H1 (cell line): Measurements from ENCODE around the gene ARHGEF40. TPM values are rescaled to one million over a fixed set of nuclear protein-coding genes. Genes with fewer than 3 reads are reported as not detected.

Experiments used
- CTCF ChIA-PET: fragments of 300-600 bp; sonication (Branson Sonifier 250); formaldehyde crosslinking; loops from one replicate; lab custom pipeline; 2021; ENCODE audit not compliant: partially characterized antibody; lab: Charles Lee
- POLR2A ChIA-PET: fragments of 300-600 bp; sonication (Branson Sonifier 250); formaldehyde crosslinking; loops from one replicate; lab custom pipeline; 2021; ENCODE audit warnings: inconsistent platforms; ENCODE audit not compliant: partially characterized antibody; lab: Charles Lee
- DNase-seq, 2 experiments: peaks; one replicate each; pipeline versions ENCODE4 v3.0.0 to v3.0.0-alpha.2; 2010 to 2022; ENCODE audit warnings: low spot score in 2 of 2, low read depth in 1 of 2, mixed read lengths in 1 of 2
- FAIRE-seq: peaks from 2 replicates; lab custom pipeline; 2011; peaks lifted over from hg19 to GRCh38; lab: Jason Lieb, UNC
- H2AFZ ChIP-seq: 2 replicates; pipeline ENCODE4 v1.8.1; 2012; ENCODE audit warnings: low read length, inconsistent platforms
- H2AK5ac ChIP-seq: 2 replicates; pipeline ENCODE4 v1.6.1; 2013; ENCODE audit warnings: low read depth, low read length
- H2BK120ac ChIP-seq: replicated peaks from 2 replicates; pipeline ENCODE3; 2013; ENCODE audit warnings: low read depth, low read length, inconsistent platforms
- H2BK12ac ChIP-seq: 2 replicates; pipeline ENCODE4 v1.6.1; 2013; ENCODE audit warnings: low read depth, low read length
- H2BK15ac ChIP-seq: 2 replicates; pipeline ENCODE4 v1.6.1; 2013; ENCODE audit warnings: low read length
- H2BK20ac ChIP-seq: 2 replicates; pipeline ENCODE4 v1.6.1; 2013; ENCODE audit warnings: low read length
- H2BK5ac ChIP-seq: 2 replicates; pipeline ENCODE4 v1.6.1; 2013; ENCODE audit warnings: low read depth, low read length
- H3K14ac ChIP-seq: 2 replicates; pipeline ENCODE4 v1.6.1; 2013; ENCODE audit warnings: inconsistent platforms; ENCODE audit not compliant: insufficient read length
- H3K18ac ChIP-seq: 2 replicates; pipeline ENCODE4 v1.6.1; 2013; ENCODE audit warnings: low read length; ENCODE audit errors: extremely low read depth
- H3K23ac ChIP-seq: 2 replicates; pipeline ENCODE4 v1.6.1; 2013; ENCODE audit warnings: inconsistent platforms; ENCODE audit not compliant: insufficient read length
- H3K23me2 ChIP-seq: 2 replicates; pipeline ENCODE4 v1.6.1; 2013; ENCODE audit warnings: low read depth, low read length
- H3K27ac ChIP-seq: 2 replicates; pipeline ENCODE4 v1.6.1; 2011; ENCODE audit warnings: low read depth, low read length, inconsistent platforms
- H3K27me3 ChIP-seq, 4 experiments: replicated peaks in 1 of 4; 1 replicate in 1 of 4; 2 replicates in 3 of 4; pipeline versions ENCODE4 v1.6.1 to v1.8.1; 2011 to 2013; ENCODE audit warnings: low read length in 3 of 4, mild to moderate bottlenecking in 3 of 4, inconsistent platforms in 2 of 4, mixed read lengths in 2 of 4, moderate library complexity in 1 of 4; ENCODE audit not compliant: control insufficient read depth in 3 of 4, insufficient read depth in 3 of 4; ENCODE audit errors: extremely low read depth in 1 of 4
- H3K36me3 ChIP-seq, 4 experiments: 2 replicates each; pipeline versions ENCODE4 v1.6.1 to v1.8.1; 2011 to 2013; ENCODE audit warnings: mild to moderate bottlenecking in 4 of 4, low read length in 3 of 4, moderate library complexity in 2 of 4, control low read depth in 1 of 4, inconsistent platforms in 1 of 4; ENCODE audit not compliant: insufficient read depth in 4 of 4, control insufficient read depth in 2 of 4
- H3K4ac ChIP-seq: replicated peaks from 2 replicates; pipeline ENCODE3; 2013; ENCODE audit warnings: low read length, low read depth, mixed read lengths, inconsistent platforms; ENCODE audit not compliant: insufficient read length
- H3K4me1 ChIP-seq, 4 experiments: replicated peaks in 1 of 4; 1 replicate in 1 of 4; 2 replicates in 3 of 4; pipeline versions ENCODE4 v1.6.1 to v1.8.1; 2011 to 2013; ENCODE audit warnings: low read length in 3 of 4, inconsistent platforms in 2 of 4, mixed read lengths in 1 of 4; ENCODE audit not compliant: insufficient read depth in 4 of 4, control insufficient read depth in 3 of 4
- H3K4me2 ChIP-seq, 2 experiments: 2 replicates each; pipeline versions ENCODE4 v1.6.1 to v1.8.1; 2011 to 2013; ENCODE audit warnings: low read depth in 2 of 2, low read length in 2 of 2, control low read depth in 1 of 2, inconsistent platforms in 1 of 2, mild to moderate bottlenecking in 1 of 2; ENCODE audit not compliant: insufficient read depth in 1 of 2
- H3K4me3 ChIP-seq, 4 experiments: fragments of 200-600, 300-600 bp in 1 of 4; sonication (generic), shearing (Covaris generic), sonication (Bioruptor Twin) in 1 of 4; 2 replicates each; pipeline versions ENCODE4 v1.5.1 to v1.8.1; 2011 to 2016; ENCODE audit warnings: low read length in 4 of 4, low read depth in 3 of 4, control low read depth in 2 of 4, inconsistent platforms in 2 of 4, mild to moderate bottlenecking in 2 of 4, mixed read lengths in 1 of 4, moderate library complexity in 1 of 4; ENCODE audit not compliant: insufficient read depth in 2 of 4; ENCODE audit errors: extremely low read depth in 1 of 4
- H3K56ac ChIP-seq: replicated peaks from 2 replicates; pipeline ENCODE3; 2013; ENCODE audit warnings: low read depth, mild to moderate bottlenecking, mixed read lengths, low read length, inconsistent platforms; ENCODE audit not compliant: insufficient read length
- H3K79me1 ChIP-seq: 2 replicates; pipeline ENCODE4 v1.6.1; 2013; ENCODE audit warnings: low read depth, low read length, control low read depth
- H3K79me2 ChIP-seq, 2 experiments: 2 replicates each; pipeline versions ENCODE4 v1.6.1 to v1.8.1; 2012 to 2013; ENCODE audit warnings: low read length in 2 of 2, mild to moderate bottlenecking in 2 of 2, inconsistent platforms in 1 of 2; ENCODE audit not compliant: insufficient read depth in 2 of 2, control insufficient read depth in 1 of 2
- H3K9ac ChIP-seq, 4 experiments: replicated peaks in 1 of 4; 1 replicate in 1 of 4; 2 replicates in 3 of 4; pipeline versions ENCODE4 v1.6.1 to v1.8.1; 2011 to 2013; ENCODE audit warnings: low read depth in 3 of 4, low read length in 3 of 4, control low read depth in 2 of 4, mild to moderate bottlenecking in 2 of 4, moderate library complexity in 2 of 4, inconsistent platforms in 1 of 4; ENCODE audit errors: extremely low read depth in 1 of 4
- H3K9me3 ChIP-seq, 2 experiments: 2 replicates each; pipeline versions ENCODE4 v1.6.1 to v1.8.1; 2012 to 2013; ENCODE audit warnings: mild to moderate bottlenecking in 2 of 2, moderate library complexity in 2 of 2, control low read depth in 1 of 2, inconsistent platforms in 1 of 2, low read depth in 1 of 2, low read length in 1 of 2, mixed read lengths in 1 of 2; ENCODE audit not compliant: insufficient read depth in 2 of 2
- H4K20me1 ChIP-seq, 2 experiments: replicated peaks in 1 of 2; 2 replicates each; pipeline versions ENCODE3 to v1.8.1; 2011 to 2013; ENCODE audit warnings: inconsistent platforms in 2 of 2, low read length in 2 of 2, mild to moderate bottlenecking in 1 of 2; ENCODE audit not compliant: insufficient read depth in 2 of 2, control insufficient read depth in 1 of 2
- H4K5ac ChIP-seq: 2 replicates; pipeline ENCODE4 v1.6.1; 2013; ENCODE audit warnings: low read length, low read depth, mixed read lengths, inconsistent platforms; ENCODE audit not compliant: insufficient read length
- H4K8ac ChIP-seq: 2 replicates; pipeline ENCODE4 v1.8.0; 2013; ENCODE audit warnings: mild to moderate bottlenecking, moderate library complexity, low read length, inconsistent platforms; ENCODE audit not compliant: insufficient read depth; ENCODE audit errors: extremely low read depth
- H4K91ac ChIP-seq: replicated peaks from 2 replicates; pipeline ENCODE3; 2013; ENCODE audit warnings: low read length, mixed read lengths, inconsistent platforms; ENCODE audit not compliant: insufficient read length
- CHD2 ChIP-seq: IDR thresholded peaks from 2 replicates; pipeline ENCODE4 v1.6.1; 2012; ENCODE audit warnings: low read length, improper control_type of control experiment
- CREB1 ChIP-seq: IDR thresholded peaks from 2 replicates; pipeline ENCODE4 v1.6.1; 2012; ENCODE audit warnings: inconsistent platforms
- CTBP2 ChIP-seq: IDR thresholded peaks from 2 replicates; pipeline ENCODE4 v1.7.0; 2011; ENCODE audit warnings: borderline replicate concordance, mild to moderate bottlenecking, moderate library complexity, mixed read lengths, low read length; ENCODE audit not compliant: insufficient read depth, insufficient read length
- EGR1 ChIP-seq: IDR thresholded peaks from 2 replicates; pipeline ENCODE4 v1.6.1; 2011; ENCODE audit warnings: low read depth, low read length, borderline replicate concordance
- GABPA ChIP-seq: IDR thresholded peaks from 2 replicates; pipeline ENCODE4 v1.6.1; 2011; ENCODE audit warnings: mild to moderate bottlenecking, low read length, moderate library complexity, borderline replicate concordance; ENCODE audit not compliant: insufficient read depth
- KDM5A ChIP-seq: fragments of 200-600 bp; IDR thresholded peaks from 2 replicates; pipeline ENCODE4 v1.7.1; 2012; ENCODE audit warnings: mild to moderate bottlenecking, low read length, inconsistent platforms, mixed read lengths
- SAP30 ChIP-seq: fragments of 300-600 bp; sonication (generic); IDR thresholded peaks from 2 replicates; pipeline ENCODE4 v1.7.1; 2012; ENCODE audit warnings: low read length, moderate library complexity, mild to moderate bottlenecking, inconsistent platforms; ENCODE audit not compliant: insufficient read depth, insufficient replicate concordance
- SIX5 ChIP-seq: IDR thresholded peaks from 2 replicates; pipeline ENCODE4 v1.6.1; 2011; ENCODE audit warnings: mild to moderate bottlenecking, low read depth, low read length
- TAF1 ChIP-seq: IDR thresholded peaks from 2 replicates; pipeline ENCODE4 v1.6.1; 2011; ENCODE audit warnings: mild to moderate bottlenecking, low read depth, low read length
- TAF7 ChIP-seq: optimal IDR thresholded peaks from 2 replicates; pipeline ENCODE3; 2011; ENCODE audit warnings: low read depth, mild to moderate bottlenecking, inconsistent platforms, low read length, moderate library complexity, borderline replicate concordance
- whole genome bisulfite sequencing, 2 experiments: shearing (Covaris generic) in 1 of 2; methylation state at CpG; one replicate each; pipeline versions ENCODE4 v1.1.6 to v1.1.7; 2013 to 2015; ENCODE audit warnings: low lambda C conversion rate in 2 of 2, mixed read lengths in 2 of 2, inconsistent platforms in 1 of 2, low coverage in 1 of 2, missing lambda C conversion rate in 1 of 2; ENCODE audit not compliant: insufficient replicate concordance in 2 of 2, insufficient coverage in 1 of 2, insufficient read length in 1 of 2; ENCODE audit errors: extremely low coverage in 1 of 2, missing lambda C conversion rate in 1 of 2; 5-methylcytosine and 5-hydroxymethylcytosine counted together
- polyA plus RNA-seq, 7 experiments: library from polyadenylated mRNA; depleted of rRNA in 3 of 7; stranded (reverse) in 5 of 7; unstranded in 2 of 7; fragments of >200 nt in 5 of 7; fragments of 200-250 nt in 2 of 7; gene quantifications; 1 replicate in 5 of 7; 2 replicates in 1 of 7; 4 replicates in 1 of 7; pipeline versions ENCODE4 v1.2.1 to v1.2.3, GENCODE V29; 2011 to 2013; ENCODE audit warnings: missing spikeins in 2 of 7, mixed read lengths in 2 of 7
- total RNA-seq: library from RNA; stranded (reverse); fragmentation: NEBNext Ultra II Directional; extraction: Animal tissue kit (Norgen Biotek cat#: 25700); gene quantifications from 2 replicates; pipeline ENCODE4 v1.2.1, GENCODE V29; 2021
- TF ChIP-seq, protein P1 (sequence below): IDR thresholded peaks from 2 replicates; pipeline ENCODE4 v1.6.1; 2012; ENCODE audit warnings: inconsistent platforms

The ARHGEF40 gene
- total and polyA plus RNA-seq, 2 of the 8 experiments (the other 6 are each of a cell fraction or from before 2014, with no cell fraction given), result 53.1 to 101 TPM

DNA sequence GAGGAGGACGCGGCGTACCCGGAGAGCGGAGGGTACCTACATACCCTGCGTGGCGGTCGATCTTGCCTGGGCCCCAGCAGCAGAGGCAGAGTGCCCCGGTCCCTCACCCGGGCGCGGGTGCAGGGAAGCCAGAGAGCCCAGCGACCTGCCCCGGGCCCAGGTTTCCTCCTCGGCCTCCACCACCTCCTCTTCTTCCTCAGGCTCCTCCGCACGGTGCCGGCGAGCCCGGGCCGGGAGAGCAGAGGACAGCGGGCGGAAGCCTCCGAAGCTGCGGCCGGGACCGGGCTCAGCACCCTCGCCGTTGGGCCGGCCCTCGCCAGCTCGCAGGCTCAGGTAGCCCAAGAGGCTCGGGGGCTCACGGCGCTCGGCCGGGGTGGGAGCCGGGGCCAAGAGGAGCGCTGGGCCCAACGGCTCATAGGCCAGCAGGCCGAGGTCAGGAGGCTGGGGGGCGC is 21.7 kb downstream of the ARHGEF40 start:
- Histone ChIP-seq H3K14ac (no peak overlapping the region), H3K36me3 (peaks cover 17 to 45% (median 39%) of the 10 kb centered on the region in 4 experiments), H2AFZ (no peak overlapping the region), H4K20me1 (peaks cover 12 to 15% of the 10 kb centered on the region in 2 experiments), H2BK12ac (no peak overlapping the region), H3K27ac (peak overlapping the region; percentile 30; the same call in 1 of the 2 replicates), H3K9me3 (no peaks in the 10 kb centered on the region), H3K23me2 (peaks cover 5% of the 10 kb centered on the region; the same call in 1 of the 2 replicates), H2BK120ac (no peak overlapping the region), H3K27me3 (no peaks in the 10 kb centered on the region), H3K4ac (no peak overlapping the region), H2BK5ac (no peak overlapping the region), H3K23ac (no peak overlapping the region), H2AK5ac (no peak overlapping the region), H4K8ac (peak overlapping the region; percentile 93; the same call in 1 of the 2 replicates), H2BK20ac (no peak overlapping the region), H3K4me2 (no peak overlapping the region), H3K56ac (no peak overlapping the region), H4K5ac (no peak overlapping the region), H4K91ac (no peak overlapping the region), H3K18ac (0 out of 2 replicates have a peak overlapping the region, but pooled peaks have one; percentile 21), H3K4me1 (peaks cover 20 to 32% (median 23%) of the 10 kb centered on the region in 4 experiments), H2BK15ac (no peak overlapping the region), H3K79me1 (peaks cover 8% of the 10 kb centered on the region), H3K9ac (no peak overlapping the region), H3K4me3 (no peak overlapping the region), H3K79me2 (peaks cover 4 to 25% of the 10 kb centered on the region in 2 experiments; a peak in 3 of 4 replicates)
- WGBS, 2 experiments, result 97% methylated on average over 17 of the region's 42 CpGs; no CpG with 5 or more reads in 1 of the 2 experiments
- DNase-seq (no peak), FAIRE-seq (no peak)
- CTCF ChIA-PET, result interaction anchor here (0.7 to 7.8 kb wide), 34 partner anchors 8 to 410 kb away, joined by 3 to 239 read pairs (median 6); partner anchors contain the start of genes ARHGEF40, RNASE13, TMEM253 and TPPP2
- POLR2A ChIA-PET, result interaction anchor here (0.8 to 7.8 kb wide), 15 partner anchors 8 to 106 kb away, joined by 3 to 148 read pairs (median 7); partner anchors contain the start of genes ARHGEF40, NDRG2 and TMEM253
- TF ChIP-seq SIX5 (no peak), CTBP2 (no peak), EGR1 (no peak), GABPA (no peak), TAF1 (no peak), CREB1 (no peak), SAP30 (no peak), TAF7 (no peak), KDM5A (no peak), CHD2 (no peak)
- TF ChIP-seq, protein P1, sequence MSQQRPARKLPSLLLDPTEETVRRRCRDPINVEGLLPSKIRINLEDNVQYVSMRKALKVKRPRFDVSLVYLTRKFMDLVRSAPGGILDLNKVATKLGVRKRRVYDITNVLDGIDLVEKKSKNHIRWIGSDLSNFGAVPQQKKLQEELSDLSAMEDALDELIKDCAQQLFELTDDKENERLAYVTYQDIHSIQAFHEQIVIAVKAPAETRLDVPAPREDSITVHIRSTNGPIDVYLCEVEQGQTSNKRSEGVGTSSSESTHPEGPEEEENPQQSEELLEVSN, result no peak
